GM21737 (cell line): ENCODE results near the gene DTNA.

Experiments
- ATAC-seq: cut with Tn5 transposase; IDR thresholded peaks from one replicate; pipeline ENCODE4 v1.9.1; 2021; ENCODE audit warnings: mild to moderate bottlenecking, moderate library complexity; ENCODE audit not compliant: unreplicated experiment

Gene DTNA

DNA sequence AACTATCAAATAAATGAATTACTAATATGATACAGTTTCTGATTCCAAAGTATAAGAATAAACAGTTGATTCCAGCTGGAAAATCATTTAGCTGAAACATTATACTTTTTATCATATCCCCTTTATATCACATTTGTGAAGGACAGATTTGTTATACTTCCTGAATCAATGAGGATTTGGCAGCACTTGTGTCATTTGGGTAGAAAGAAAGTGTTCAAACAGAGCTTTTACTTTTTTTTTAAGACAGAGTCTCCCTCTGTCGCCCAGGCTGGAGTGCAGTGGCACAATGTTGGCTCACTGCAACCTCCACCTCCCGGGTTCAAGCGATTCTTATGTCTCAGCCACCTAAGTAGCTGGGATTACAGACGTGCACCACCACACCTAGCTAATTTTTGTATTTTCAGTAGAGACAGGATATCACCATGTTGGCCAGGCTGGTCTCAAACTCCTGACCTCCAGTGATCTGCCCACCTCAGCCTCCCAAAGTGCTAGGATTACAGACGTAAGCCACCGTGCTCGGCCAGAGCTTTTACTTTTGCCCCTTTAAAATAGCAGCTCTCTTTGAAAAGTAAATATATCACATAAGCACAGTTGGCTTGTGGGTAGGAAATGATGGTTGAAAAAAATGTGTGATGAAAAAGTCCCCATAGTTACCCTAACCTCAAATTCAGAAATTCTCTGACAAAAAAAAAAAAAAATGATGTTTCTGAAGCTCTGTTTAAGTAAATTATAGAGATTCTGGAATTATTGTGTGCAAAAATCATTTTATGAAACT lies 95.2 kb downstream of the DTNA start:
- no peak for ATAC-seq

DNA sequence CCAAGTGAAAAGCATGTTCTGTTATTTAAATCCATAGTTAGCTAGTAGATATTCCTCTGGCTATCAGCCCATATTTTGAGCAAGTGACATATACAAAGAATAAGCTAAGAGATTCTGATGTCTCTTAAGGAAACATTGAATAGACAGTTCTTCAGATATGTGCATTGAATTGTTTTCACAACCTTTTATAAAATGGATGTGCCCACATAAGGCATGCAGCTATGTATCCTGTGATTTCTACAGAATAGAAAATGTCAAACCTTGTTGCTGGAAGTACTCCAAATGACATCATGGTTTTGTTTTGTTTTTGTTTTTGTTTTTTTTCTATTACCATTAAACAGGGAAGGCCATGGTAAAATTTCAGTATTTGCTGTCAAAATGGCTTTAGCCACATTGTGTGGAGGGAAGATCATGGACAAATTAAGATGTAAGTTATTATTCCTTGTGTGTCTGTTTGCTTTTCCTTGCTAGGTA lies 95.8 kb downstream of the DTNA start:
- ATAC-seq, result no peak

DNA sequence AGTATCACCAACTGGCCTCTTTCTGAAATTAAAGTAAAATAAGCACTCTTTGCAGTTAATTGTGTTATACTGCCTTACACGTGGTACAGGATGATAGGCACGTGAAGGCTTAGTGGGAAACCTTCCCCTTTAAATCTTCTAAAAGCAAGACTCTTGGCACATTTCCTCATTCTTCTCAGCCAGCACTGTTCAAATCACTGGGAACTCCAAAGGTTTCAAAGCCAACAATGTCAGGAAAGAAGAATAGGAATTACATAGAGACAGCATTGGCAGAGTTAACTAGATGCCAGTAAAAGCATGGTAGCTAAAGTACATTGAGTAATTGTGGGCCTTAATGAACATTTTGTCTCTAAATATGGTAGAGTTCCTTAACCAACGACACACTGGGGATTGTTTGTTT lies 96.4 kb downstream of the DTNA start:
- ATAC-seq, result no peak

DNA sequence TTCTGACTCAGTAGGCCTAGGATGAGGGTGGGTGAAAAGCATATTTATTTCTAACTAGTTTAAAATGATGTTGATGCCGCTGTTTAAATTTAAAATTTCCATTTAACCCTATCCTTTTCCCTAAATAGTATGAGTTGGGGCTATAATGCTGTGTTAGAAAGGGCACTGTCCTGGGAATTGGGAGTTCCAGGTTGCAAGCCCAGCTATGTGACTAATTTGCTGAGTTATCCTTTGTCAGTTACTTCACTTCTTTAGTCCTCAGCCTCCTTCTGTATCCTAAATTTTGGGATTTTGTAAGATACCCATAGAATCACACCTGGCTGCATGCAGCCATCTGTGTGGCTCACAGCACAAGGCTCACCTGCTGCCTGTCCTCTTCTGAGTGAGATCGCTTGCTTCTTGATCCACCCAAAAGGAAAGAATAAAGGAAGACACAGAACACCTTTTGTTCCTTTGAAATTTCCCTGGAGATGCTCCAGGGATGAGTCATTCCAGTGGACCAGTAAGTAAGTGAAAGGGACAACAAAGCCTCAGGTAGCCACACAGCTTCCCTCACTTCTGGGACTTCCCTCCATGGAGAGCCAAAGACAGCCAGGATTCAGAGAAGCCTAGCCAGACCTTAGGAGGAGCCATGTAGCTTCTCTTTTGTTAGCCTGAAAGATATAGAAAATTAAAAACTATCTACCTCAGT lies 97.2 kb downstream of the DTNA start:
- ATAC-seq, result no peak

DNA sequence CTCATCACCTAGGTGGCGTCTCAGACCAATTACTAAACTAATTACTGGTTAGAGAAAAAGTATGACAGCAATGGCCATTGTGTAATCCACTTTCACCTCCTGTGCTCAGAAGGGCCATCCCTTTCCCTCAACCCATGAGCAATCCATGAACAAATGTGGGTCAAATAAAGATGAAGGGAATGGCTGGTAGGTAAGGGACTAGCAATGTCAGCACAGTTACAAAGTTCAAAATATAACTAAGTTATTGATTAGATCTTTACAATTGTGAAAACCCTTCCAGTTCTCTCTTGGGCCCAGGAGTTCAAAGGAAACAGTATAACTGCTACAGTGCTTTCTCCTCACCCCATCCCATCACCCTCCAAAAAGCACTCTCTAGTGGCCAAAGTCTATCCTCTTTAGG lies 98.3 kb downstream of the DTNA start:
- no peak for ATAC-seq

DNA sequence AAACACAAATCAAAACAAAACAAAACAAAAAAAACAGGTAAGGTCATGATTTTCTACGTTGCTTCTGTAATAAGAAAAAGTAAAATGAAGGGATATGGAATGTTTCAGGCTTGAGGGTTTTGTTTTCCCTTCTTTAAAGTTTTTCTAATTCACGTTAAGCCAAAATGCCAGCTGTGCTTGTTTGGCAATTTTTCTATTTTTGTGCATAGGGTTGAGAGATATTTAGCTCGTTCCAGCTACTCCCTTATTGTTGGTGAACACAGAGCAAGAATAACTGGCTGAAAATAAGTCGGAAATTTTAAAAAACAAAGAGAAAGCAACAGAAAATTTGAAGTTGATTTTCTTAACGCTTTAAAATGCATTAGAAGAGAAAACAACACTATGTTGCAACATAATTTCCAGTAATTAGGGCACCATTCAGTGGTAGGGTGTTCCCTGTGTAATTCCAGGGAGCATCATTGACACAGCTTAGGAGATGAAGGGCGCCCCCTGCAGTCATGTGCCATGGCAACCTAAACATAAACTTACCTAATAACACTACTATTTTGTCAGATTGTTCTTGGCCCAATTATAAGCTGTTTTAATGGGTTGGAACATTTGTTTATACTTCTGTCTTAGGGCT lies 99.5 kb downstream of the DTNA start:
- no peak for ATAC-seq

DNA sequence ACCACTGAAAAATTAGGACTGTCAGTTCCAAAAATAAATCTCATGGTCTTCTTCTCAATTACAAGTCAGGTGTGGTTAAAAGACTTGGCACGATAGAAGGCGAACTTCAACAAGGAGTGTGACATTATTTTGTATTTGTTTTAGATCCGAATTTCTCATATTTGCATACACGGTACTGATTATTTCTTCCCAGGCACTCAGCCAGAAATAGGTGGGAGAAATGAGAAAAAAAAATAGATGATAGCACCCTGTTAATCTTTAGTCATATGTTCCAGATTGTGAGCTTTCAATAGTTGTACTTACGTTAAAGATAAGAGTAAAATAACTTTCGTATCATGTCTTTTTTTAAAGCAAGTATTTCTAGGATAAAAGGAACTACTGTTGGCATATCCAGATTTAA lies 106.1 kb downstream of the DTNA start:
- ATAC-seq, result no peak

DNA sequence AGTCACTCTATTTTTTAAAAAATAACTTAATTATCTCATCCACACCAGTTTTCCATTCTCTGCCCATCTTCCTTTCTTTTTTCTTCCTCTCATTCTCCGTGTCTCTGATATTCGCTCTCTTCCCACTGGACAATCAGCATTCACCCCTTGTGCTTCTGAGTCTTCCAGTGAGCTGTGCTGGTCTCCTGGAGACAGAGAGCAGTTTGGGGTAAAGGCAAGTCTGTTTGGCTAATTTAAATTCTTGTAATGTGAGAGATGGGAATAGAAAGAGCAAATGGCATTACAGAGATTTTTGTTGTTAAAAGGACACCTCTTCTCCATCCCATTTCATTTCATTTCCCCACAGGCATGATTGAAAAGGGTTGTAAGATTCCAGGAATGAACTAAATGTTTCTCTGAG lies 107.5 kb downstream of the DTNA start:
- ATAC-seq, result no peak

DNA sequence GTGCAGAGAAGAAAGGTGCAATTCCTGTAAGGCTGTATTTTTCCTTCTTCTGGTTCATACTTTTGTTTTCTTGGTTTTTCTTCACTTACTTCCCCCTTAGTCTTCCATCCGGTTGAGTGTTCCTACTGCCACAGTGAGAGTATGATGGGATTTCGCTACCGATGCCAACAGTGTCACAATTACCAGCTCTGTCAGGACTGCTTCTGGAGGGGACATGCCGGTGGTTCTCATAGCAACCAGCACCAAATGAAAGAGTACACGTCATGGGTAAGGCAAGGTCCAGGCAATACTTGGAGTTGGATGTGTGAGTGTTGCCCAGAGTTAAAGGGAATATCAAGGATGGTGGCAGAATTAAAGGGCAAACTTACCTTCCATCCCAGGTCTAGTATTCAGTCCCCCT lies 108.0 kb downstream of the DTNA start:
- no peak for ATAC-seq

DNA sequence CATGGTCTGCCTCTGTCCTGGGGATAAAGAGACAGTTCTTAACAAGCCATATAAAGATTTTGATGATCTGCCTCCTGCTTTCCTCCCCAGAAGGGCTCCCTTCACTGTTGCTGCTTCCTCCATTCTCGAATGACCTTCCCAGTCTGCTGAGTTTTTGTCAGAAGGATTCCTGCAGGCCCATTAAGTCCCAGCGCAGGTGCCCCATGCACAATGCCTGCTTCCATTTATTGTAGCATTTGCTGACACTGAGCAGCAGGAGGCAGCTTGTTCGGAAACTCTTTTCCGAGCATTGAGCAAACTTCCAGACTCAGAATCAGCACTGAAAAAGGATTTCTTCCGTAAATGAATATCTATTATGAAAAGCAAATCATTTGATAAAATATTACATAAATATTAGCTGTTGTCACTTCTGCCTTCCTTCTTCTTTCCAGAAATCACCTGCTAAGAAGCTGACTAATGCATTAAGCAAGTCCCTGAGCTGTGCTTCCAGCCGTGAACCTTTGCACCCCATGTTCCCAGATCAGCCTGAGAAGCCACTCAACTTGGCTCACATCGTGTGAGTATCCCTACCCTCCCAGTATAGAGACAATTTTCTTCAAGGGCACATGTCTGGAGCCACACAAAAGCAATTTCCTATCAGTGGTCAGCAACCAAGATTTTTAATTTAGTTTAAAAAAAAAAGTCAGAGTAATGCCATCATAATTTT lies 110.4 kb downstream of the DTNA start:
- no peak for ATAC-seq

DNA sequence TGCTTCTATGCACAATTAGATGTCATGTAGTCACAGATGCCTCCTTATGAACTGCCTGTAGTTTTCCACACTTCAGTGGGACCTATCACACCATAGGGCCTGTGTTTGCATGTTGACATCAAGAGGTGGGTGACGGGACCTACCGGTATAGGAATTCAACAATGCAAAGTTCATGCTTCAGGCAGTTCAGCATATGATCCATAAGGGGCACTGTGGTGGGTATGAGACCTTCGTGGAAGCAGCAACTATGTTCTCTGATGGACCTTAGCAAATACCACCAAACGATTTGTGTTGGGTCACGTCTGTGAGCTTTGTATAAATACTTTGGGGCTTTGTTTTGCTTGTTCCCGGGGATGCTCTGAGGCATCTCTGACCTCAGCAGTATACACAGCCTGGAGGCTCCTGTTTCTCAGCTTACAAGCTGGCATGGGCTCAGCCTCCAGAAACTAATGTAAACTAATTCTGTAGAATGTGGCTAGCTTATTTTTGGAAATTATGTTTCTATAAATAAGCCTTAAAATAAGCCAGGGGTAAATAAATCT lies 111.6 kb downstream of the DTNA start:
- ATAC-seq, result no peak

DNA sequence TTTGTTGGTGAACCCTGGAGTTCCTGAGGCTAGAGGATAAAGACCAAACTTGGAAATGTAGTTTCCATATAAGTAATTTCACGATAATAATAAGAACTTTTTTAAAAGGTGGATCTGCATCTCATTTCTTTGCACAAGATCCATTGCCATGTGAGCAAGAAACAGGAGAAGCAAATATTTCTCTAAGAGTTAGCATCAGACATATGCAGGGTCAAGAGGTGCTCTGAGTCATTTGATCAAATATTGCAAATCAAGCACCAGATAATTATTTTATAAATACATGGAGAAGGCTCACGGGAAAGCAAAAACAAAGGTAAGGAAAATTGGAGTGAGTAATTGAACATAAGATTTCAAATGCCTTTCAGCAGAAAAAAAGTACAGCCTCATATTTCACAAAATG lies 118.0 kb downstream of the DTNA start:
- ATAC-seq, result no peak

DNA sequence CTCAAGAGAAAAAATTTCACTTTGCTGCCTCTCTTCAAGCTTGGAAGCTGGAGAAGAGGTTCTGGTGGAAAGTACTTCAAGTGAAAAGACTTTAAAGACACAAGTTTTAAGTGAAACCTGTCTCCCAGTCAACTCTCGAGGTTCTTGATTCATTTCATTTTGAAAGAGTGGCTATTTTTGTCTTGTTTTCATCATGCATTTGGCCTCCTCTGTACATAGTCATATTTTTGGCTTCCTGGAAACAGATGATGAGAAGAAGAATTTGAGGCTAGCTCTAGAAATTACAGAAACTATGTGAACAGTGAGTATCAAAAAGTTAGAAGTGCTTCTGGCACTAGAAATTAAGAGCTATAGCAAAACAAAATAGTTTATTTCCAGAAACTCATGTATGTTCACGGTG lies 124.8 kb downstream of the DTNA start:
- ATAC-seq, result no peak

DNA sequence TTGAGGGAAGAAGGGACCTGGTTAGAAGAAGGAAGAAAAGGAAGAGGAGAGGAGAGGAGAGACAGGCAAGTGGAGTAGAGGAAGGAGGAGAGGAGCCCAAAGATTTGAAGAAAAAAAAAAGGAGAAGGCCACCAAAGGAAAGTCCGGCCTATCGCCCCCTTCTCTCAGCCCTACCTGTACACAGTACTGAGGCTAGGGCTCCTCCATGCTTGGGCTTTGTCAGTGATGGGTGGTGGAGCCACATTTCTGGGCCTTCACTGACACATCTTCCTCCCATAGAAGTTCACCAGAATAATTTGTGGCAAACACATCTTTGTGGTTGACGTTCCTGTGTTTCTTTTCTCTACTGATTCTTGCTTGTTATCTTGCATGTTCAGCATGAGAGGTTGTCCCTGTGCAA lies 125.4 kb downstream of the DTNA start:
- no peak for ATAC-seq

DNA sequence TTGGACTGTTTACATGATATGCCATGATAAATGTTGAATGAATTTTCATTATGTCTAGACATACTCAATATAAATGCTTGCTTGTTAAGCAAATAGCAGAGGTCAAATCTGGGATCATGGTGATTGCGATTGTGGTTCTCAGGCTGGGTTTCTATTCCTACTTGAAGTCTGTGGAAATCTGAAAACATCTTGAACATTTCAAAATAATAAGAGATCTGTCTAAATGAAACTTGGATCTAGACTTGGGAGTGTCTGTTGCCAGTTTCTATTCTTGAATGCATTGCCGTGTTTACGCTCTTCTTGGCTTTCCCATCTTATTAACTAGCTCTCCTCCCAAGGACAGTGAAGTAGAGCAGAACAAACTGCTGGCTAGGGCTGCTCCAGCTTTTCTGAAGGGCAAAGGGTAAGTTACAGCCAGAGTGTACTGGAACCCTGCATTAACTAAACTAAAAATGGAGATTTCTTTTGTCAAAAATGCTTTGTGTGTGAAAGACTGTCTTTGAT lies 127.7 kb downstream of the DTNA start:
- no peak for ATAC-seq

DNA sequence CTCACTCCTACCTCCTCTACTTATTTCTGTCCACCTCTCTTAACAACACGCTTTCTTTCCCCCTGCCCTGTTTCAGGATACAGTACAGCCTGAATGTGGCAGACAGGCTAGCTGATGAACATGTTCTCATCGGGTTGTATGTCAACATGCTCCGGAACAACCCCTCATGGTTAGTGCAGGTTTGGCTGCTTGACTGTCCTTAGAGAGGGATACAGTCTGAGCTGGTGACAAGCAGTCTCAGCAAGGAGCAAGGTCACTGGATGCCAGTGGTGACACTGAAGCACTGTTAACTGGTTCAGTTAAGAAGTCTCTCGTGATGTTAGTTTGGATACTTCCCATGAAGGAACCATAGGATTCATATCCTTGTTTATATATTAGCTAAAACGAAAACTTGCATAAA lies 128.6 kb downstream of the DTNA start:
- no peak for ATAC-seq

DNA sequence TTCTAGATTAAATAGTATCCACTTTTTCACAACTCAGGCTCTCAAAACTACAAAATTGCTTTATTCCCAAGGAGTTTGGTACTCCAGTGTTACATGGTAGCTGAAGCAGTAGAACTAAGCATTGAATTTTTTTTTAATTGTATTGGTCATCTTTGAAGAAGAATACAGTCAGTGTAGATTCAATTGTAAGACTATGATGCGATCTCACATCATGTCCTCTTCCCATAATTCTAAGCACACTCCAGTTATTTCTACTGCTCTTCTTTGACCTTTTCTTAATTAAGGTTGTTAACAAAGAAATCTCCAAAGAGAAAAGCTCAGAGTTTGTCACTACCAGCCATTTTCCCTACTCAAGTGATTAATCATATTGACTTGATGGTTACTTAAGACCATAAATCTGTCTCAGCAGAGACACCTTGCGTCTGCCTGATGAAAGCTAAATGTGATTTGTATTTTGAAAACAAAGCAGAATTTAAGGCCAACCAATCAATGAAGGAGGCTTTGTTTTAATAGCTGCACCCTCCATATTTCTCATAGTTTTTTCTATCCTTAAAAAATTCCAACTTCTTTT lies 130.2 kb downstream of the DTNA start:
- no peak for ATAC-seq

DNA sequence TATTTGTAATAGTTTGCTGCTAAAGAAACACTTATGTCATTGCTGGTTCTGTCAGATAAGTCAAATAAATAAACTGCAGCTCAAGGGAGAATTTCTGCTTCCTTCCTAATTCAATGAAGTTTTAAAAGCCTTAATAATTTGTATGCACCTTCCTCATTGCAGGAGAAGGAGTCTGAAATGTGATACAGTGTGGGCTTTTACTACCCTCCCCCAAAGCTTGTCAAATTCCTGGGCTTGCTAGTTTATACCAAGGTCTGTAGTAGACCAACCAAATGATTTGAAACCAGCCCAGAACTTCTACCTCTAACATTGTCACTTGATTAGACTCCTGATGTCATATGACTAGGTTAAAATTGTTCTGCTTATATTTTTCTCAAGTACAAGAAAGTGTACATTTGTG lies 131.8 kb downstream of the DTNA start:
- no peak for ATAC-seq

DNA sequence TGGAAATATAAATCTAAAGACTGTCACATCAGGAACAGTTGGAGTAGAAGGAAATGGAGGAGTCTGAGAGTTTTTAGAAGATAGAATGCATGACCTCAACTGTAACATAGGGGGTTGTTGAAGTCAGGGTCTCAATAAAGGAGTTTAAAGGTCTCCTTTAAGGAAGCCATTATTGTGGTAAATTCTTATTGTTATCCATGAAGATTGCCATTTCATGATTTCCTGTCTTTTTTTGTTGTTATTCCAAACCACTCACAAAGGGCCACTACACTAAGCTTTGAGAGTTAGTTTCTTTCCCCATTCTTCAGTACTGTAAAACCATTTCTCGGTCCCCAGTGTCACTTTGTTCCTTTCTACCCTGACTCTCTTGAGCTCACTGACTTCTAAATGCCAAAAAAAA lies 134.0 kb downstream of the DTNA start:
- no peak for ATAC-seq

DNA sequence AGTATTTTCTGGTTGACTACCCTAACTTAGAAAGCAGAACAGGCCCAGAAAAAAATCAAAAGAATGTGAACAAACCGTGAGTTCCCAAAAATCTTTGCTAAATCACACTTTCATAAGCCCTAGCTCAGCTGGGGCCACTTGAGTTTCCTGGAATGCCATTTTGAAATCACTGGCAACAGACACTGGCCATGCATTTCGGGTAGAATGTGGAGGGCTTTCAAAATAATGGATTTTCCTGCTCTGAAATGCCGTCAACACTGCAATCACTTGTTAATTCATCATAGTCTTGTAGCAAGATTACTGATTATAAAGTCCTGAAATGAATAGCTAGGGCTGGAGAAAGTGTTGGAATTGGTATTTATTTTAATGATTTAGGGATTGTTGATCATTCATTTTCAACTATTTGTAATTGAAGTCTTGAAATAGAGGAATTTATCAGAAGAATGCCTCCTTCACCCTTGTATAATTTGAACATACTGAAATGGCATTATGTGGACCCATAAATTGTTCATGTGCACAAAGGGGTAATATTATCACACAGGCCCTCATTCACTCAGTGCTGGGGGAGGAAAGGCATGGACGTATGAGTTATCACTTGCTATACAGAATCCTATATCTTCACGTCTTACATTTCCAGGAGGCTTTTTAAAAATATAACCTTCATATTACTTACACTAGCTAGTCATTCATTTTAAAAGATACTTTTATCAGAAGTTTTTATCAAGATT lies 134.8 kb downstream of the DTNA start:
- ATAC-seq, result no peak
